Measurements from ENCODE around the gene RIPPLY2. TPM values are rescaled to one million over a fixed set of nuclear protein-coding genes. Genes with fewer than 3 reads are reported as not detected.
A peak's percentile ranks its signal among the peaks of the same experiment; 100 is the strongest.
"Not testable (repeated sequence)": the region's sequence is repeated elsewhere in the genome, so short reads cannot be mapped to it uniquely, and the experiment has no call there.

Gene RIPPLY2
- total RNA-seq: under 0.01 TPM in 1 of 2 replicates, not detected in the other

- no peak for DNase-seq (ENCODE audit: low read depth, low spot score)
Measured at GRCh38 chr6:83853178-83854000, at the start of gene RIPPLY2. Gene RIPPLY2, plus strand, starts transcription at chr6:83853360. Its CDS starts 57 bp downstream, at chr6:83853417.

- not testable (repeated sequence) for DNase-seq (ENCODE audit: low read depth, low spot score)
Measured at GRCh38 chr6:83803492-83803891, 49.7 kb upstream of the RIPPLY2 start.

- no peak for DNase-seq (ENCODE audit: low read depth, low spot score)
Measured at GRCh38 chr6:83804886-83805285, 48.3 kb upstream of the RIPPLY2 start.

- DNase-seq (ENCODE audit: low read depth, low spot score): no peak
Measured at GRCh38 chr6:83808005-83808404, 45.2 kb upstream of the RIPPLY2 start.

GRCh38 chr6:83808926-83809325 lies 44.2 kb upstream of the RIPPLY2 start:
- DNase-seq (ENCODE audit: low read depth, low spot score): no peak

GRCh38 chr6:83812595-83812994 lies 40.6 kb upstream of the RIPPLY2 start:
- DNase-seq (ENCODE audit: low read depth, low spot score): no peak

- peak; percentile 88 for DNase-seq (ENCODE audit: low read depth, low spot score)
Measured at GRCh38 chr6:83815631-83816272, 37.4 kb upstream of the RIPPLY2 start.

GRCh38 chr6:83822629-83823169 lies 30.5 kb upstream of the RIPPLY2 start:
- DNase-seq (ENCODE audit: low read depth, low spot score): no peak

- DNase-seq (ENCODE audit: low read depth, low spot score): peak; percentile 32
Measured at GRCh38 chr6:83824388-83824801, 28.8 kb upstream of the RIPPLY2 start.

GRCh38 chr6:83824831-83825230 lies 28.3 kb upstream of the RIPPLY2 start:
- DNase-seq (ENCODE audit: low read depth, low spot score): peak; percentile 8

- DNase-seq (ENCODE audit: low read depth, low spot score): no peak
Measured at GRCh38 chr6:83827050-83827449, 26.1 kb upstream of the RIPPLY2 start.

GRCh38 chr6:83838727-83839126 lies 14.4 kb upstream of the RIPPLY2 start:
- no peak for DNase-seq (ENCODE audit: low read depth, low spot score)

GRCh38 chr6:83844170-83844569 lies 9.0 kb upstream of the RIPPLY2 start:
- DNase-seq (ENCODE audit: low read depth, low spot score): no peak

GRCh38 chr6:83846291-83846690 lies 6.9 kb upstream of the RIPPLY2 start:
- no peak for DNase-seq (ENCODE audit: low read depth, low spot score)

- no peak for DNase-seq (ENCODE audit: low read depth, low spot score)
Measured at GRCh38 chr6:83847179-83847578, 6.0 kb upstream of the RIPPLY2 start.

- DNase-seq (ENCODE audit: low read depth, low spot score): no peak
Measured at GRCh38 chr6:83849127-83849526, 4.0 kb upstream of the RIPPLY2 start.

- no peak for DNase-seq (ENCODE audit: low read depth, low spot score)
Measured at GRCh38 chr6:83849610-83850009, 3.5 kb upstream of the RIPPLY2 start.

- DNase-seq (ENCODE audit: low read depth, low spot score): no peak
Measured at GRCh38 chr6:83852528-83853177, 507 bp upstream of the RIPPLY2 start.

- DNase-seq (ENCODE audit: low read depth, low spot score): no peak
Measured at GRCh38 chr6:83854001-83854501, 891 bp downstream of the RIPPLY2 start.

- no peak for DNase-seq (ENCODE audit: low read depth, low spot score)
Measured at GRCh38 chr6:83854766-83855165, 1.6 kb downstream of the RIPPLY2 start.

- DNase-seq (ENCODE audit: low read depth, low spot score): peak; percentile 75
Measured at GRCh38 chr6:83859410-83860358, 6.5 kb downstream of the RIPPLY2 start, which contains the start of gene CYB5R4. Gene CYB5R4, plus strand, starts transcription at chr6:83859689. Its CDS starts 94 bp downstream, at chr6:83859783.
